Measurements from ENCODE around the gene SLC13A3.

DNA sequence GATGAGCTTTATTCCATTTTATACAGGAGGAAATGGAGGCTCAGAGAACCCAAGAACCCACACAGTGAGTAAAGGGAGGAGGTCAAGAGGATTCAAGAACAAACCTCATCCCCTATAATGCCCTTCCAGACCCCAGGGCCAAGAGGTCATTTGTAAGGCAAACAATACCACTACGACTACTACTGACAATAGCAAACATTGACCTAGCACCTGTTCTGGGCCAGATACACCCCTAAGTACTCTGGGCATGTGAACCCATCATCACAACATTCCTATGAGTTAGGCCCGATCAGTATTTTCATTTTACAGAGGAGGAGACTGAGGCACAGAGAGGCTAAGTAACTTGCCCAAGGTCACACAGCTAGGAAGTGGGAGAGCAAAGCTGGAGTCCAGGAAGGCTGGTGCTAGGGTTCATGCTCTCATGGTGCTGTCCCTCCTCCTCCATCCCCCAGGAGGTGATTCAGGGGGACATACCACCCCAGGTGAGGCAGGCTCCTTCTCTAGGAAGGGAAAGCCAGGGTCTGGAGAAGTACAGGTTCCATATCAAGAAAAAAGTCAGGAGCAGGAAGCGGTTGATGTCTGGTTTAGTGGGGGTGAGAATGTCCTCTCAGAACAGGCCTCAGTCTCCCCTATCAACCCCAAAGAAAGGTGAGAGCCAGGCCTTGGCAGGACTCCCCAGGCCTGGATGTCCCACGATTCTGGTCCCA lies 13.7 kb downstream of the SLC13A3 start:
- no peak for TF ChIP-seq CTCF (conservative IDR thresholded peaks at IDR 0.05)
- TF ChIP-seq ZFX (IDR thresholded peaks at IDR 0.05), result no peak

Measured in C4-2B (cell line).